GM23338 (cell line): ENCODE results near the gene CH25H. TPM values are rescaled to one million over a fixed set of nuclear protein-coding genes. Genes with fewer than 3 reads are reported as not detected.

Experiments used
- ATAC-seq: fragments of 200-7000 bp; cut with Tn5 transposase; 3 replicates; pipeline ENCODE4 v1.9.1; 2020
- DNase-seq: peaks from one replicate; pipeline ENCODE4 v3.0.0-alpha.2; 2015; ENCODE audit warnings: low spot score
- H2AFZ ChIP-seq: fragments of 200-600 bp; sonication (generic); 2 replicates; pipeline ENCODE4 v1.8.0; 2016; ENCODE audit warnings: antibody characterized with exemption, mild to moderate bottlenecking, moderate library complexity
- H3F3A ChIP-seq: fragments of 200-600 bp; sonication (generic); replicated peaks from 2 replicates; pipeline ENCODE4 v1.8.0; 2017; ENCODE audit warnings: antibody characterized with exemption, mixed run types, low read depth
- H3K27ac ChIP-seq: fragments of 200-600 bp; sonication (generic); 2 replicates; pipeline ENCODE4 v1.6.1; 2016; ENCODE audit warnings: low read depth
- H3K27me3 ChIP-seq: fragments of 200-600 bp; sonication (generic); 2 replicates; pipeline ENCODE4 v1.8.0; 2016; ENCODE audit warnings: mild to moderate bottlenecking, mixed run types, moderate library complexity; ENCODE audit not compliant: insufficient read depth
- H3K36me3 ChIP-seq: fragments of 200-600 bp; sonication (generic); 2 replicates; pipeline ENCODE4 v1.8.0; 2016; ENCODE audit warnings: mild to moderate bottlenecking; ENCODE audit not compliant: insufficient read depth
- H3K4me1 ChIP-seq: fragments of 200-600 bp; sonication (generic); 2 replicates; pipeline ENCODE4 v1.8.0; 2016; ENCODE audit warnings: mild to moderate bottlenecking, moderate library complexity; ENCODE audit not compliant: insufficient read depth
- H3K4me2 ChIP-seq: fragments of 200-600 bp; sonication (generic); 2 replicates; pipeline ENCODE4 v1.7.1; 2017; ENCODE audit warnings: mixed run types
- H3K4me3 ChIP-seq: fragments of 200-600 bp; sonication (generic); 2 replicates; pipeline ENCODE4 v1.6.1; 2016; ENCODE audit warnings: mixed run types
- H3K79me2 ChIP-seq: fragments of 200-600 bp; sonication (generic); replicated peaks from 2 replicates; pipeline ENCODE4 v1.8.0; 2017; ENCODE audit warnings: mild to moderate bottlenecking; ENCODE audit not compliant: insufficient read depth
- H3K9me2 ChIP-seq: fragments of 200-600 bp; sonication (generic); 2 replicates; pipeline ENCODE4 v1.8.0; 2017; ENCODE audit not compliant: insufficient read depth
- H4K20me1 ChIP-seq: fragments of 200-600 bp; sonication (generic); replicated peaks from 2 replicates; pipeline ENCODE4 v1.8.0; 2017; ENCODE audit warnings: mild to moderate bottlenecking; ENCODE audit not compliant: insufficient read depth
- H3K27ac Mint-ChIP-seq: 2 replicates; pipeline ENCODE4 v1.8.0; 2020; ENCODE audit warnings: inconsistent platforms, mild to moderate bottlenecking, moderate library complexity, mixed read lengths
- H3K27me3 Mint-ChIP-seq: 3 replicates; pipeline ENCODE4 v1.8.0; 2022; ENCODE audit warnings: low read depth, mild to moderate bottlenecking, moderate library complexity, mixed read lengths, inconsistent platforms; ENCODE audit not compliant: insufficient read depth, poor library complexity
- H3K36me3 Mint-ChIP-seq: 3 replicates; pipeline ENCODE4 v1.8.0; 2021; ENCODE audit warnings: low read depth, mild to moderate bottlenecking, inconsistent platforms, moderate library complexity, mixed read lengths
- H3K4me1 Mint-ChIP-seq: 3 replicates; pipeline ENCODE4 v1.8.0; 2020; ENCODE audit warnings: mild to moderate bottlenecking, inconsistent platforms, mixed read lengths
- H3K4me3 Mint-ChIP-seq: 3 replicates; pipeline ENCODE4 v1.8.0; 2021; ENCODE audit warnings: moderate library complexity, mild to moderate bottlenecking, inconsistent platforms, mixed read lengths
- H3K9me3 Mint-ChIP-seq: 3 replicates; pipeline ENCODE4 v1.8.0; 2020; ENCODE audit warnings: moderate library complexity, mild to moderate bottlenecking, inconsistent platforms, mixed read lengths
- CREB1 ChIP-seq: fragments of 250-450 bp; sonication (Bioruptor Pico); IDR thresholded peaks from 2 replicates; pipeline ENCODE4 v1.5.0; 2020; ENCODE audit warnings: low read depth, mild to moderate bottlenecking, moderate library complexity
- CTCF ChIP-seq, 2 experiments: fragments of 200-600 bp in 1 of 2; sonication (generic) in 1 of 2; conservative IDR thresholded peaks; 2 replicates each; pipeline versions ENCODE4 v1.5.1 to v1.6.1; 2016 to 2017; ENCODE audit warnings: antibody characterized with exemption in 2 of 2, low read depth in 2 of 2, mild to moderate bottlenecking in 2 of 2, moderate library complexity in 1 of 2
- ETS1 ChIP-seq: IDR thresholded peaks from 2 replicates; pipeline ENCODE4 v1.6.1; 2016; ENCODE audit warnings: antibody characterized with exemption
- EZH2 ChIP-seq: fragments of 200-600 bp; sonication (generic); IDR thresholded peaks from one replicate; pipeline ENCODE4 v1.8.0; 2017; ENCODE audit warnings: antibody characterized with exemption, mild to moderate bottlenecking, low read depth; ENCODE audit not compliant: unreplicated experiment
- EZH2phosphoT487 ChIP-seq: fragments of 200-600 bp; sonication (generic); IDR thresholded peaks from one replicate; pipeline ENCODE4 v1.8.1; 2018; ENCODE audit warnings: antibody characterized with exemption; ENCODE audit not compliant: unreplicated experiment
- JUNB ChIP-seq: IDR thresholded peaks from one replicate; pipeline ENCODE4 v1.6.1; 2016; ENCODE audit warnings: antibody characterized with exemption; ENCODE audit not compliant: unreplicated experiment
- NANOG ChIP-seq: IDR thresholded peaks from 2 replicates; pipeline ENCODE4 v1.6.1; 2016; ENCODE audit warnings: antibody characterized with exemption, borderline replicate concordance
- POLR2AphosphoS5 ChIP-seq: IDR thresholded peaks from 2 replicates; pipeline ENCODE4 v1.6.1; 2016; ENCODE audit warnings: antibody characterized with exemption, low read depth
- REST ChIP-seq: IDR thresholded peaks from one replicate; pipeline ENCODE4 v1.6.1; 2018; ENCODE audit warnings: antibody characterized with exemption; ENCODE audit not compliant: unreplicated experiment
- STAT1 ChIP-seq: IDR thresholded peaks from one replicate; pipeline ENCODE4 v1.6.1; 2016; ENCODE audit warnings: antibody characterized with exemption; ENCODE audit not compliant: unreplicated experiment
- ZNF114 ChIP-seq: fragments of 250-450 bp; sonication (Bioruptor Pico); IDR thresholded peaks from 2 replicates; pipeline ENCODE4 v1.5.0; 2020; ENCODE audit warnings: mild to moderate bottlenecking, moderate library complexity
- ZNF331 ChIP-seq: fragments of 250-450 bp; sonication (Bioruptor Pico); IDR thresholded peaks from 2 replicates; pipeline ENCODE4 v1.5.0; 2020; ENCODE audit warnings: low read depth, mild to moderate bottlenecking, moderate library complexity
- ZNF462 ChIP-seq: fragments of 250-450 bp; sonication (Bioruptor Pico); IDR thresholded peaks from 2 replicates; pipeline ENCODE4 v1.5.0; 2020; ENCODE audit warnings: mild to moderate bottlenecking, moderate library complexity
- polyA plus RNA-seq: library from polyadenylated mRNA; unstranded; fragments of >200 nt; fragmentation: Nextera tagmentation; extraction: Ambion mirVana; gene quantifications from 2 replicates; pipeline ENCODE4 v1.2.1, GENCODE V29; 2016
- total RNA-seq: library from RNA; depleted of rRNA; stranded (reverse); fragments of >200 nt; shearing (Covaris generic); gene quantifications from 2 replicates; pipeline ENCODE4 v1.2.3, GENCODE V29; 2014

Gene CH25H
- total and polyA plus RNA-seq, 2 experiments from 2014 or later: 1.3 to 1.7 TPM

GRCh38 chr10:89238956-89239644 is 32.0 kb upstream of the CH25H start:
- peaks cover 41% of the 10 kb centered on the region for H3K4me1 Mint-ChIP-seq
- no peak for DNase-seq
- no peak overlapping the region for H3K4me3 ChIP-seq
- TF ChIP-seq EZH2phosphoT487: no peak
- no peak for TF ChIP-seq EZH2
- TF ChIP-seq CREB1 (CRISPR knock-in tag): no peak
- no peak for TF ChIP-seq ETS1
- no peak for TF ChIP-seq JUNB
- TF ChIP-seq ZNF462: no peak
- TF ChIP-seq REST: no peak
- no peak for TF ChIP-seq ZNF331 (CRISPR knock-in tag)
- TF ChIP-seq STAT1: no peak
- TF ChIP-seq POLR2AphosphoS5: no peak
- TF ChIP-seq ZNF114 (CRISPR knock-in tag): no peak
- no peak for TF ChIP-seq NANOG
- TF ChIP-seq CTCF (conservative IDR thresholded peaks at IDR 0.05; ENCODE audit: low read depth in 2 of 2): no peak
- ATAC-seq: no peak
- H3K9me3 Mint-ChIP-seq: no peaks in the 10 kb centered on the region
- H3K36me3 Mint-ChIP-seq: peaks cover 3% of the 10 kb centered on the region; the same call in 2 of the 3 replicates
- H3K4me3 Mint-ChIP-seq: no peak overlapping the region
- H3K4me1 ChIP-seq: peaks cover 32% of the 10 kb centered on the region
- H4K20me1 ChIP-seq: 0 out of 2 replicates have a peak, but pooled peaks cover 5% of the 10 kb centered on the region
- no peak overlapping the region for H2AFZ ChIP-seq
- H3K27ac Mint-ChIP-seq: no peak overlapping the region
- no peaks in the 10 kb centered on the region for H3F3A ChIP-seq
- H3K9me2 ChIP-seq: no peaks in the 10 kb centered on the region
- no peak overlapping the region for H3K27ac ChIP-seq
- peaks cover 5% of the 10 kb centered on the region for H3K79me2 ChIP-seq
- peaks cover 3% of the 10 kb centered on the region; the same call in 1 of the 2 replicates for H3K36me3 ChIP-seq
- no peak overlapping the region for H3K4me2 ChIP-seq
- H3K27me3 ChIP-seq: no peaks in the 10 kb centered on the region
- peaks cover 2% of the 10 kb centered on the region for H3K27me3 Mint-ChIP-seq
